ENCODE results near the gene HDAC4.

Gene HDAC4

GRCh38 chr2:239162976-239163687 is 237.7 kb downstream of the HDAC4 start:
- no peak for DNase-seq
- in situ Hi-C loops (cut with MboI; ENCODE audit: low pct_unique_long_range_greater_than_20kb, low sequenced_read_pairs), result no loop called here

DNA sequence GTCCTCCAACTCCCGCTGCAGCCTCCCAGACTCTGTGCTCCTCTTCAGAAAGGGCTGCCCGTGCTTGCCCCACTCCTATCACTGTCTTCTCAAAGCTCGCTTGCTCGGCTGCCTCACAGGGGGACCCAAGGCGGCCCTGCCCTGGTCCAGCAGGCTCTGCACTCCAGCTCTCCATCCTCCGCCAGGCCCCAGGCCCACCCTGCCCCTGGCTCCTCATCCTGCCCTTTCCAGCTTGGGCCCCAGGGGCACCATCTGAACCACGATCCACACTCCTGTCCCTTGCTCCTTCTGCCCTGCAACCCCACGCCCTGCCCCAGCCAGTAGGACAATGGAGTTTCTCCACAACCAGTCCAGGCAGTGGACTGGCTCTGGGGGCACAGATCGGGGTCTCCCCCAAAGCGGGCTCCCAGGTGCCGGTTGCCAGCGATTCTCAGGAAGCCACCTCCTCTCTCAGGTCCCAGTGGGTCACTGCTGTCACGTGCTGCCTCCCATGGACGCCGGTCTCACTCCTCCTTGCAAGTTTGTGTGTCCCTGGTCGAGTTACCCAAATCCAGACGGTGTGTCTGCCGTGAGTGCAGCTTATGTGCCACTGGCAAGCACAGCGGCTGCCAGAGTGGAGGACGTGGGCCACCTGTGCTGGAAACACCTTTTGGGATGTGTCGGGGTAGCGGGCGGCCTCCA is 238.5 kb downstream of the HDAC4 start:
- no peak for DNase-seq
- in situ Hi-C loops (cut with MboI; ENCODE audit: low pct_unique_long_range_greater_than_20kb, low sequenced_read_pairs), result no loop called here

- DNase-seq, result no peak
- in situ Hi-C loops (cut with MboI; ENCODE audit: low pct_unique_long_range_greater_than_20kb, low sequenced_read_pairs), result no loop called here
These were observed 239.1 kb downstream of the HDAC4 start for GRCh38 chr2:239161711-239162140.

DNA sequence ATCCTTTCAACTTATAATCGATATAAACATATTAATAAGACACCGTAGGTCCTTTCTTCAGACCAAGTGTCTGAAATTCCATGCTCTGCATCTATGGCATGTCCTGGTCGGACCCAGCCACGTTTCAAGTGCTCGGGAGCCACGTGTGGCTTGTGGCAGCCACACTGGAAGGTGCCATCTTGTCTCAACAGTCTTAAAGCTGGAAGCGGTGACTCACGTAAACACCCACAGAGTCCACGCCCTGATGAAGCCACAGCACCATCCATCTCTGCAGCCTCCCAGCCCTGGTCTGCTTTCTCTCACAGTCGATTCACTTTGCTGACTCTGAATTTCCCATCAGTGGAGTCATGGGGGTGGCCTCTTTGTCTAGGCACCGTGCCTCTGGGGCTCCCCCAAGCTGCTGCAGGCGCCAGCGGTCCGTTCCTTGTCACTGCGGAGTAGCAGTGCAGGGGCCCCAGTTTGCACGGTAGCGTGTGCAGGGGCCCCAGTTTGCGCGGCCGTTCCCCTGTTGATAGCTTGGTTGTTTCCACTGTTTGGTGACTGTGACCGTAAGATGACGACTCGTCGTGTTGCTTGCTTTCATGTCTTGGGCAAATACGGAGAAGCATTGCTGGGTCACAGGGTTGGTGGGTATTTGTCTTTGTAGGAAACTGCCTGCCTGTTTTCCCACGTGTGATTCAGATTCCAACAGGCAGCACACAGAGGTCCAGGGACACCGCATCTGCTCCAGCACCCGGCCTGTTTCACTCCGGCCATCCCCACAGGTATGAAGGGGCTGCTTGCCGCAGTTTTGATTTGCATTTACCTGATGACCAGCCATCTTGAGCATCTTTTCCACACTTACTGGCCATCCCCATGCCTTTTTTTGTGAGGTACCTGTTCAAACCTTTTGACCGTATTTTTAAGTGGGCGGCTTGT is 240.3 kb downstream of the HDAC4 start:
- no peak for DNase-seq
- in situ Hi-C loops (cut with MboI; ENCODE audit: low pct_unique_long_range_greater_than_20kb, low sequenced_read_pairs), result no loop called here

GRCh38 chr2:239159476-239159911 is 241.3 kb downstream of the HDAC4 start:
- no peak for DNase-seq
- in situ Hi-C loops (cut with MboI; ENCODE audit: low pct_unique_long_range_greater_than_20kb, low sequenced_read_pairs), result no loop called here

GRCh38 chr2:239158641-239159475 is 242.0 kb downstream of the HDAC4 start:
- in situ Hi-C loops (cut with MboI; ENCODE audit: low pct_unique_long_range_greater_than_20kb, low sequenced_read_pairs), result no loop called here
- DNase-seq, result no peak

DNA sequence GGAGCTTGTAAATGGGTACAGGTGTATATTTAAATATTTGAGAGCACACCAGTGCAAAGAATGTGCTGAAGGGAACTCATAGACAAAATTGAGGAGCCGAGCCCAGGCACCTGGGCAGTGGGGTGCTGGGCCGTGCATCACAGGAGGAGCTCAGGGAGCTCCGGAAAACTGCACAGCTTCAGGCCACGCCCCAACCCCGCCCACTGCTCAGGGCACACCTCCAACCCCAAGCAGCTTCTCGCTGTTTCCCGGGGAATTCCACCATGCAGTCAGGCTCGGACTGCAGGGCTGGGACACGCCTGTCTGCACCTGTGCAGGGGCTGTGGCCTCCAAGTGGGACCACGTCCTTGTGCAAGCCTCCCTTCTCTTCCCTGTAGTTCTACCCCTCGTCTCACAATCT is 243.0 kb downstream of the HDAC4 start:
- DNase-seq, result no peak
- in situ Hi-C loops (cut with MboI; ENCODE audit: low pct_unique_long_range_greater_than_20kb, low sequenced_read_pairs), result no loop called here

GRCh38 chr2:239157269-239157668 is 243.6 kb downstream of the HDAC4 start:
- in situ Hi-C loops (cut with MboI; ENCODE audit: low pct_unique_long_range_greater_than_20kb, low sequenced_read_pairs), result no loop called here
- DNase-seq, result no peak

GRCh38 chr2:239156516-239157265 is 244.1 kb downstream of the HDAC4 start:
- in situ Hi-C loops (cut with MboI; ENCODE audit: low pct_unique_long_range_greater_than_20kb, low sequenced_read_pairs), result no loop called here
- no peak for DNase-seq

DNA sequence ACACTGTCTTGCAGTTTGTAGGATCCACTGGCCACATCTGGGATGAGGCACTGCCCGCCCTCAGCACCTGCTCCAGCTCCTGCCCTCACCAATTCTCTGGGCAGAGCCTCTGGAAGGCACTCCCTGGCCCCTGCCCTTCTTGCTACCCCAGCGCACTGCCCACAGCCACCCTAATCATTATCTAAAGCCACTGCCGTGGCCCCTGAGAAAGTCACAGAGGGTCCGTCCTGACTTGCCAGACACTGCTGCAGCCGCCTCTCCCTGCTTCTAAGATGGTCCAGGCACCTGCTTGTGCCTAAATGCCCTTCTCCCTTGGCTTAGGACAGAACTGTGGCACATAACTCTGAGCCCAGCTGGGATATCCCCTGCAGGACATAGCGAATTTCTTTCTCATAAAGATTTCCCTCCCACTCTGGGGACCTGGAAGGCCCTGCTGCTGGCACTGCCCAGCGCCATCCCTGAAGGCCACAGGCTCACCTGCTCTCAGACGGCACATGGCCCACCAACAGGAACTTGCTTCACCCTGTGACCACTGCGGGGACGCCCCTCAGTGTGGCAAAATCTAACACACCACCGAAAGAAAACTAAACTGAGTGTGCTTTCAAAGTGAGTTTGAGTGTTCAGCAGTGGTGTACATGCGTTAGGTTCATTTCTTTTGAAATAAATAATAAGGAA is 244.9 kb downstream of the HDAC4 start:
- in situ Hi-C loops (cut with MboI; ENCODE audit: low pct_unique_long_range_greater_than_20kb, low sequenced_read_pairs), result no loop called here

DNA sequence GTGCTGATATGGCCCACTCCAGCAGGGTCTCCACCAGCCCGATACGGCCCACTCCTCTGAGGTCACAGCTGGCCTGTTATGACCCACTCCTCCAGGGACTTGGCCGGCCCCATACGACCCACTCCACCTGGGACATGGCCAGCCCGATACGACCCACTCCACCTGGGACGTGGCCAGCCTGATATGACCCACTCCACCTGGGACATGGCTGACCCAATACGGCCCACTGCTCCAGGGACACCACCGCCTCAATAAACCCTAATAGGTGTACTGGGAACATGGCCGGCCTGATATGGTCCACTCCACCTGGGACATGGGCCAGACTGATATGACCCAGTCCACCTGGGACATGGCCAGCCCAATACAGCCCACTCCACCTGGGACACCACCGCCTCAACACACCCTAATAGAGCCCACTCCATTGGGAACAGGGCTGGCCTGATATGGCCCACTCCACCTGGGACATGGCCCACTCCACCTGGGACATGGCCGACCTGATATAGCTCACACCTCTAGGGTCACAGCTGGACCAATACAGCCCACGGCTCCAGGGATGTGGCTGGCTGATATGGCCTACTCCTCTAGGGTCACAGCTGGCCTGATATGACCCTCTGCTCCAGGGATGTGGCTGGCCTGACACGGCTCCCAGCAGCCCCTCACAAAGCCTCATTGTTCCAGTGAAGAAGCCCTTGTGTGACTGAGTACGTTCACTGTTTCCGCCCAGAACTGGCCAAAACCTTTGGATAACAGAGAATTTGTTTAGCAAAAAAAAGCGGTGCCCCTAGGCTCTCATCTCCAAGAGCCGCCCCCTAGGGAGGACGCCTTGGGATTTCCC is 245.6 kb downstream of the HDAC4 start:
- DNase-seq, result no peak
- in situ Hi-C loops (cut with MboI; ENCODE audit: low pct_unique_long_range_greater_than_20kb, low sequenced_read_pairs), result no loop called here

More for the DNA sequence above, 244.9 kb downstream of the HDAC4 start:
- no peak for DNase-seq

- in situ Hi-C loops (cut with MboI; ENCODE audit: low pct_unique_long_range_greater_than_20kb, low sequenced_read_pairs), result no loop called here
These were observed 246.8 kb downstream of the HDAC4 start for GRCh38 chr2:239153806-239154591.

DNA sequence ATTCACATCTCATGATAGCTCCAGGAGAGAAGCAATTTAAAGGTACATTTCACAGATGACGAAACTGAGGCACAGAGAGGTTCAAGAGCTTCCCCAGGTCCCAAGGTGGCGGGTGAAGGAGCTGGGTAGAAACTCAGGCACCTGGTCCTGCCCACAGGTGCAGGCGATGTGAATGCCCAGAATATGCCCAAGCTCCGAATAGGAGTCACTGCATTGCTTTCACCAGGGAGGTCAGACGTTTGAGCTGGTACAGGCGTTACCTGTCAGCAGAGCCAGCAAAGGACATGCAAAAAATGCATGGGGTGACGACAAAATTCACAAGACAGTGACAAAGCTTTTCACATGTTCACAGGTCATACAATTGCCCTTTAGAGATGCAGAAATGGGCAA is 247.9 kb downstream of the HDAC4 start:
- DNase-seq, result no peak
- in situ Hi-C loops (cut with MboI; ENCODE audit: low pct_unique_long_range_greater_than_20kb, low sequenced_read_pairs), result no loop called here

More at GRCh38 chr2:239153806-239154591, 246.8 kb downstream of the HDAC4 start:
- no peak for DNase-seq

GRCh38 chr2:239152239-239152915 is 248.4 kb downstream of the HDAC4 start:
- no peak for DNase-seq
- in situ Hi-C loops (cut with MboI; ENCODE audit: low pct_unique_long_range_greater_than_20kb, low sequenced_read_pairs), result no loop called here

DNA sequence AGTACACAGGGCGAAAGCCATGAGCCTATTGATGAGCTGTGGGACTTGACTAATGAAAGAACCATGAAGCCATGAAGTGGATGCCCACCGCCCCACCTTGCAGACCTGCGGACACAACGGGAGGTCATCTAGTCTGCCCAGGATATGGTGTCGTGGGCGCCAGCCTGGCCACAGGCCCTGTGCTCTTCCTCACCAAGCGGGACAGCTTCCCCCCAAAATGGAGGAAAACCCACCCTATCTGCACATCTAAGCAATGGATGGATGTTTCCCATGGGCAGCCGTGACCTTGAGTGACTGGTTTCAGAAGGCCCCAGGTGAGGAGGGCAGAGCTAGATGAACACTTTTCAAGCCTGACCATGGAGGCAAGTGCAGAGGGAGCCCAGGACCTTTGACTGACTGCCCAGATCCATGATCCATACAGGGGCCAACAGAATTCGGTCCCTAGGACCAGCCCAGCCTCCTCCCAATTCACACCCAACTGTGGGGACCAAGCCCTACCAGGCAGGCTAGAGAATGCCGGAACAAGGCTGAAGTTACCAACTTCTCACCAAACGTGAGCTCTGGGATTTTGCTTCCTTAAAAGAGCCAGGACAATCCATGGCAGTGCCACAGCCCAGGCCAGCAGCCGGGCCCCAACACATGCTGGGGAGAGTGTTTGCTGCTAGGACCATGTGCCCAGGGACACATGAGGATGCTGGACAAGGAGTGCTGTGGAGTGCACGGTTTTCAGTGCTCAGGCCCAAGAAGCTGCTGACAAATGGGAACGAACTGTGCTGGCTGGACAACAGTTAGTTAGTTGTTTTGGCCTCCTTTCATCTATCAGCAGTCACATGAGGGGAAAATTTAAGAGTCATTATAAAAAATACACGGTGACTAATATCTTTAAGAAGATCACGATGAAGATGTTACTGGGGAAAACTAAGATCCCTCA is 249.4 kb downstream of the HDAC4 start:
- in situ Hi-C loops (cut with MboI; ENCODE audit: low pct_unique_long_range_greater_than_20kb, low sequenced_read_pairs), result no loop called here
- no peak for DNase-seq
